Thyroid gland (tissue), 4 donors: ENCODE measurements around the gene PNPLA2.

ENCODE experiments used
- CTCF ChIP-seq, 6 experiments: fragments of 200-600 bp in 3 of 6; fragments of 450-650 bp in 3 of 6; sonication (generic) in 3 of 6; IDR thresholded peaks; one replicate each; pipeline ENCODE4 v1.5.1; 2016 to 2019; ENCODE audit warnings: antibody characterized with exemption in 6 of 6, mild to moderate bottlenecking in 2 of 6, inconsistent platforms in 1 of 6, moderate library complexity in 1 of 6
- POLR2A ChIP-seq, 2 donors: fragments of 450-650 bp; IDR thresholded peaks; one replicate each; pipeline ENCODE4 v1.6.1; 2017; ENCODE audit warnings: antibody characterized with exemption in 2 of 2, mild to moderate bottlenecking in 2 of 2, moderate library complexity in 1 of 2

- TF ChIP-seq POLR2A (IDR thresholded peaks at IDR 0.05) = no peak
- TF ChIP-seq CTCF (IDR thresholded peaks at IDR 0.05) = no peak
These were observed 17.5 kb upstream of the PNPLA2 start for GRCh38 chr11:801097-801780.
